NCI-H2196 treated with DMSO at 0.1 percent for 48 hours (cell line): ENCODE data around the gene SLC29A4.
A peak's percentile ranks its signal among the peaks of the same experiment; 100 is the strongest.

Experiments used
- DNase-seq: peaks from one replicate; lab custom pipeline; 2025; ENCODE audit not compliant: unreplicated experiment; lab: John Stamatoyannopoulos, UW

SLC29A4 gene

DNA sequence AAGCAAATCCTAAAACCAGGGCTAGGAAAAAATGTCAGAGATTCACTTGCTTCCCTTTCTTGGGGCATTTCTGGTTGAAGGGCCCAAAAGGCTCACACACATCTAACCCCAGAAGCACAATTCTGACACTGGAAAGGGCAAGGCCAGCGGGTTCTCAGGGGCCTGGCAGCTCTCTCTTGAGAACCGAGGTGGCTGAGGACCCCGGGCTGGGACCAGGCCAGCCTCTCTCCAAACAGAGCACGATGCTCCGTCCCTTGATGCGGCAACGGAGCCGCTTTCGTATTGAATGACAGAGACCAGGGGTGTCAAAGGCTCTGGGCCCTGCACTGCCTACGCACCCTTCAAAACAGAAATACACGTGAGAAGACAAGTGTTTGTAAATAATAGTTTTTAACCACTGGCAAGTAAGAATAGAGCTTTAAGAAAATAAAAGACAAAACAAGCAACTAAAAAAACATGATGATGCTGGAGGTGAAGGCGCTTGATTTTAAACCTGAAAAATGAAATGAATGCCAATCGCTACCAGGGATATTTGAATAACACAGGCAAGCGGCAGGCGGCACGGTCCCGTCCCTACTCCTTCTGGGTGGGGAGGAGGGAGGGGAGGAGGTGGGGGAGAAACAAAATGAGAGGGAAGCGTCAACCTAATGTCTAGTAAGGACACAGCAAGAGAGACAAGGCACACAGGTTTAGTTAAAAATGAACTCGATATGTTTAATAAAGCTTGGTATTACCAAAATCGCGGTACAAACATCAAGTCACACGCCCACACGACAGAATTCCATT lies 68.0 kb downstream of the SLC29A4 start:
- no peak for DNase-seq

- DNase-seq: no peak
Measured at GRCh38 chr7:5351507-5352265, 68.9 kb downstream of the SLC29A4 start.

DNA sequence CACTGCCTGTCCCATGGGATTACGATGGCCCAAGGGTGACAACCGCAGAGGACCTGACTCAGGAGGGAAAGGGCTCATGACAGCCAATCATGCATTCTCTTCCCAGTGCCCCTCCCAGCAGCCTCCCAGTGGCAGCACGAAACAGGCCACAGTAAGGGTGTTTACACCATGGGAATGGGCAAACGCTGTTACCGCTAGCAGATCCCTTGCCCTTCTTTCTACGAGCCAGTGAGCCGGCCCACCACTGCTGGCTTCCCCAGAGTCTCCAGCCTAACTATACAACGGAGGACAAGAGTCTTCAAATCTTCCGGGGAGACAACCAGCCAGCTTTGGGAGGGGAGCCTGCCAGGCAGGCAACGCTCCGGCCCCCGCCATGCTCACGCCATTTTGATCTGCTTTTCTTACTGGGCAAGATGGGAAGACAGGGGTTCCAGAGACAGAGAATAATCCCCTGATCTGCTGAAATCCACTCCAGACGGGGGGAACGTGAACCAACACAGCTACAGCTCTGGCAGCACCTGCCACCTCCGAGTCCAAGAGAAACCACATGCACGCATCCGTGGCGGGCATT lies 69.8 kb downstream of the SLC29A4 start:
- DNase-seq: no peak

DNA sequence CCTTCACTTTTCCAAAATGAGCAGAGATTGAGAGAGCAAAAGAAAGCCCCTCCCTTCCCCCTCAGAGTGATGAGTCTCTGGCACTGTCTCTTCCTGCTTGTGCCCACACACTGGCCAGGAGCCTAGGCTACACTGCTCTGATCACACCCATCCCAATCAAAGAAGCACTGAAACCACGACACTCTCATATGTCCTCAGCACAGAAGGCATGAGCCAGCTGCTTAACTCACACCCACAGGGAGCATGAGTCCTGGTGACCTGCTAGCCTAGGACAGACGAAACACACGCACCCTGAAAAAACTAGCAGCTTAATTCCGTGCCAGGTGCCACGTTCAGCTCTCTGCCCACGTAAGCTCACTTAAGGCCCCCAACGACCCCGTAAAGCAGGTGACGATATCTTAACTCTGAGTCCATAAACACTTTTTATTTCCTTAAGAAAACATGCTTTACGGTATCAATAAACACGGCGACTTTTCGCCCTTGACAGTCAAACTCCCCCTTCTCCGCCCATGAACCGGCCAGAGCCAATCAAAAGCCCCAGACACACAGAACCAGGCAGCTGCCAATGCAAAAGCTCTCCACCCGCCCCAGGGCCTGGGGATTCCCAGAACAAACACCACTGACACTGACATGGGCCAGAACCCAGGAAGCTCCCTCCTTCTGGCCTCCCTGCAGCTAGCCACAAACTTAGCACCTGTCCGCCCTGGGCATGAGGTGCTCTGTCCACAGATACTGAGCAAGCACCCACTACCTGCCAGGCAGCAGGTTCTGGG lies 71.9 kb downstream of the SLC29A4 start:
- DNase-seq: peak; percentile 91
